K562 (cell line): ENCODE measurements around the gene C22orf42. TPM values are rescaled to one million over a fixed set of nuclear protein-coding genes. Genes with fewer than 3 reads are reported as not detected.

Experiments used
- ZNF282 ChIP-seq: sonication (generic); formaldehyde crosslinking; IDR thresholded peaks from 2 replicates; pipeline ENCODE4 v1.8.1; 2023; ENCODE audit warnings: missing genetic modification reagents
- polyA plus RNA-seq, 8 experiments: library from polyadenylated mRNA; depleted of rRNA in 4 of 8; stranded (reverse) in 5 of 8; unstranded in 3 of 8; fragments of >200 nt; fragmentation: Nextera tagmentation in 2 of 8; fragmentation: Illumina TruSeq in 1 of 8; extraction: Ambion mirVana in 2 of 8; extraction: Trizol in 1 of 8; gene quantifications; 2 replicates each; pipeline versions ENCODE4 v1.2.1 to v1.2.3, GENCODE V29; 2011 to 2014; ENCODE audit warnings: inconsistent platforms in 1 of 8, missing spikeins in 1 of 8
- total RNA-seq, 7 experiments: library from RNA; depleted of rRNA in 6 of 7; stranded (reverse); fragments of >200 nt in 6 of 7; fragmentation: Illumina TruSeq in 2 of 7; extraction: Trizol in 2 of 7; gene quantifications; 2 replicates each; pipeline versions ENCODE4 v1.2.1 to v1.2.3, GENCODE V29; 2011 to 2021; ENCODE audit warnings: low replicate concordance in 1 of 7
- TF ChIP-seq, protein P1 (sequence below): fragments of 450-650 bp; IDR thresholded peaks from 2 replicates; pipeline ENCODE4 v1.6.1; 2017; ENCODE audit warnings: antibody characterized with exemption, mild to moderate bottlenecking
- TF ChIP-seq, protein P2 (sequence below): sonication (generic); formaldehyde crosslinking; IDR thresholded peaks from 2 replicates; pipeline ENCODE4 v1.8.0; 2023; ENCODE audit warnings: mild to moderate bottlenecking, missing genetic modification reagents
- TF ChIP-seq, protein P3 (sequence below): fragments of 450-650 bp; IDR thresholded peaks from 2 replicates; pipeline ENCODE4 v1.6.1; 2016

C22orf42 gene
- total and polyA plus RNA-seq, 9 of the 15 experiments (the other 6 are each of a cell fraction or from before 2014, with no cell fraction given), result not detected

DNA sequence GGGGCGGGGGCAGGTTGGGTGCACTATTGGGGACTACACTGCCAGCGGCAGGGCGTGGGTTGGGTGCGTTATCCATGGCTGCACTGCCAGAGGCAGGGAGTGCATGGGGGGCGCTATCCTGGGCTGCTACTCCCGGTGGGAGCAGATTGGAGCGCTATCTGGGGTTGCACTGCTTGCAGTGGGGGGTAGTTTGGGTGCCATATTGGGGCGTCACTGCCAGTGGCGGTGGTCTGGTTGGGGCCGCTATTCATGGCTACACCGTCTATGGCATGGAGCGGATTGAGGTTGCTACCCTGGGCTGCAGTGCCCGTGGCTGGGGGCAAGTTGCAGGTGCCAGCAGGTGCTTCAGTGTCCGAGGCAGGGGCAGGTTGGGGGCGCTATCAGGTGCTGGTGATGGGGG, 36.2 kb downstream of the C22orf42 start (continued):
- TF ChIP-seq, protein P1, sequence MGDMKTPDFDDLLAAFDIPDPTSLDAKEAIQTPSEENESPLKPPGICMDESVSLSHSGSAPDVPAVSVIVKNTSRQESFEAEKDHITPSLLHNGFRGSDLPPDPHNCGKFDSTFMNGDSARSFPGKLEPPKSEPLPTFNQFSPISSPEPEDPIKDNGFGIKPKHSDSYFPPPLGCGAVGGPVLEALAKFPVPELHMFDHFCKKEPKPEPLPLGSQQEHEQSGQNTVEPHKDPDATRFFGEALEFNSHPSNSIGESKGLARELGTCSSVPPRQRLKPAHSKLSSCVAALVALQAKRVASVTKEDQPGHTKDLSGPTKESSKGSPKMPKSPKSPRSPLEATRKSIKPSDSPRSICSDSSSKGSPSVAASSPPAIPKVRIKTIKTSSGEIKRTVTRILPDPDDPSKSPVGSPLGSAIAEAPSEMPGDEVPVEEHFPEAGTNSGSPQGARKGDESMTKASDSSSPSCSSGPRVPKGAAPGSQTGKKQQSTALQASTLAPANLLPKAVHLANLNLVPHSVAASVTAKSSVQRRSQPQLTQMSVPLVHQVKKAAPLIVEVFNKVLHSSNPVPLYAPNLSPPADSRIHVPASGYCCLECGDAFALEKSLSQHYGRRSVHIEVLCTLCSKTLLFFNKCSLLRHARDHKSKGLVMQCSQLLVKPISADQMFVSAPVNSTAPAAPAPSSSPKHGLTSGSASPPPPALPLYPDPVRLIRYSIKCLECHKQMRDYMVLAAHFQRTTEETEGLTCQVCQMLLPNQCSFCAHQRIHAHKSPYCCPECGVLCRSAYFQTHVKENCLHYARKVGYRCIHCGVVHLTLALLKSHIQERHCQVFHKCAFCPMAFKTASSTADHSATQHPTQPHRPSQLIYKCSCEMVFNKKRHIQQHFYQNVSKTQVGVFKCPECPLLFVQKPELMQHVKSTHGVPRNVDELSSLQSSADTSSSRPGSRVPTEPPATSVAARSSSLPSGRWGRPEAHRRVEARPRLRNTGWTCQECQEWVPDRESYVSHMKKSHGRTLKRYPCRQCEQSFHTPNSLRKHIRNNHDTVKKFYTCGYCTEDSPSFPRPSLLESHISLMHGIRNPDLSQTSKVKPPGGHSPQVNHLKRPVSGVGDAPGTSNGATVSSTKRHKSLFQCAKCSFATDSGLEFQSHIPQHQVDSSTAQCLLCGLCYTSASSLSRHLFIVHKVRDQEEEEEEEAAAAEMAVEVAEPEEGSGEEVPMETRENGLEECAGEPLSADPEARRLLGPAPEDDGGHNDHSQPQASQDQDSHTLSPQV, result no peak
- TF ChIP-seq ZNF282, result no peak
- TF ChIP-seq, protein P2, sequence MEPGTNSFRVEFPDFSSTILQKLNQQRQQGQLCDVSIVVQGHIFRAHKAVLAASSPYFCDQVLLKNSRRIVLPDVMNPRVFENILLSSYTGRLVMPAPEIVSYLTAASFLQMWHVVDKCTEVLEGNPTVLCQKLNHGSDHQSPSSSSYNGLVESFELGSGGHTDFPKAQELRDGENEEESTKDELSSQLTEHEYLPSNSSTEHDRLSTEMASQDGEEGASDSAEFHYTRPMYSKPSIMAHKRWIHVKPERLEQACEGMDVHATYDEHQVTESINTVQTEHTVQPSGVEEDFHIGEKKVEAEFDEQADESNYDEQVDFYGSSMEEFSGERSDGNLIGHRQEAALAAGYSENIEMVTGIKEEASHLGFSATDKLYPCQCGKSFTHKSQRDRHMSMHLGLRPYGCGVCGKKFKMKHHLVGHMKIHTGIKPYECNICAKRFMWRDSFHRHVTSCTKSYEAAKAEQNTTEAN (CRISPR knock-in tag), result no peak
- TF ChIP-seq, protein P3, sequence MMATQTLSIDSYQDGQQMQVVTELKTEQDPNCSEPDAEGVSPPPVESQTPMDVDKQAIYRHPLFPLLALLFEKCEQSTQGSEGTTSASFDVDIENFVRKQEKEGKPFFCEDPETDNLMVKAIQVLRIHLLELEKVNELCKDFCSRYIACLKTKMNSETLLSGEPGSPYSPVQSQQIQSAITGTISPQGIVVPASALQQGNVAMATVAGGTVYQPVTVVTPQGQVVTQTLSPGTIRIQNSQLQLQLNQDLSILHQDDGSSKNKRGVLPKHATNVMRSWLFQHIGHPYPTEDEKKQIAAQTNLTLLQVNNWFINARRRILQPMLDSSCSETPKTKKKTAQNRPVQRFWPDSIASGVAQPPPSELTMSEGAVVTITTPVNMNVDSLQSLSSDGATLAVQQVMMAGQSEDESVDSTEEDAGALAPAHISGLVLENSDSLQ, result no peak
